ENCODE results near the gene ARL8A.
A peak's percentile ranks its signal among the peaks of the same experiment; 100 is the strongest.
"Not testable (repeated sequence)": the region's sequence is repeated elsewhere in the genome, so short reads cannot be mapped to it uniquely, and the experiment has no call there.

The ARL8A gene

DNA sequence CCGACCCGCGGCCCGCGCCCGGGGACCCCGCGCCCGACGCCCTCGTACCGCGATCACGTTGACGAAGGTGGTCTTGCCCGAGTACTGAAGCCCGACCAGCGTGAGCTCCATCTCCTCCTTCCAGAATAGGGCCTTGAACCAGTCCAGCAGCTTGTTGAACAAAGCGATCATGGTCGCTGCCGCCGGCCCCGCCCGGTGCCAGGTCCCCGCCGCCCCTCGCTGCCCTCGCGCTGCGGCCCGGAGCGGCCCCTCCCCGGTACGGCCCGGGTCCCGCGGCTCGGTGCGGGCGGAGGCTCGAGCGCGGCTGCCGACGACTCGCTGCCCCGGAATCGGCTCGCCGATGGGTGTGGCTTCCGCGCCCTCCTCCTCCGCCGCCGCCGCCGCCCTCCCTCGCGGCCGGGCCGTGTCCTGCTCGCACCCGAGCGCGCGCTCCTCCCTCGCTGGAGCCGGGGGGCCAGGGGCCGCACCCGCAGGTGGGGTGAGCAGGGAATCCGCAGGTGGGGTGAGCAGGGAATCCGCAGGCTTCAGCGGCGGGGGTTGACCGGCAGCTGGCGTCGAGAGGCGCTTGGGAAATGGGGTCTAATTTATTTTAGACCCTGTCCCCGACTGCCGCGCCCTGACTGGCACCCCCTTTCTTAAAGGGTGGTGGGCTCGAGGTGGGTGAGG, at the start of gene ARL8A:
TSS of gene ARL8A (minus strand) at position 336 of the 666 bp plus-strand sequence. CDS start at position 171, 165 bp downstream.
- peaks cover 57% of the 10 kb centered on the region for H3K4me1 Mint-ChIP-seq
- peak; percentile 68 for ATAC-seq
- H3K27me3 Mint-ChIP-seq: no peaks in the 10 kb centered on the region
- H3K4me3 Mint-ChIP-seq: peak within 1 kb of the TSS; percentile 92 to 93
- no peaks in the 10 kb centered on the region for H3K9me3 Mint-ChIP-seq
- peak within 1 kb of the TSS; percentile 94 to 97 for H3K27ac Mint-ChIP-seq
- peak; percentile 68 to 71 for DNase-seq

DNA sequence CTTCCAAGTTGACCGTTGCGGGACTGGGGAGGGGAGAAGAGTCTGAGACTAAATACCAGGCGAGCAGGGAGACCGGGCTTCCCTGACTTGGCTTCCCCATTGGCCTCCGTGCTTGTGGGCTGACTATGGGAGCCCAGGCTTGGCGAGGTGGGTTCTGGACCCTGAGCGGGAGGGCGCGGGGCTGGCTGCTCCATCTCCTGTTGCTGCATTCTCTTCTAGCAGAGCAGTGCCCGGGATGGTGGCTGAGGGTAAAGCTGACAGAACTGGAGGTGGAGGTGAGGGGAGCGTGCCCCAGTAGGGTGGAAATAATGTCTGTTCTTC, 49.8 kb upstream of the ARL8A start:
- Mint-ChIP-seq H3K4me3 (peak overlapping the region in 1 of 2 donors; percentile 29), H3K9me3 (no peaks in the 10 kb centered on the region), H3K27ac (no peak overlapping the region), H3K4me1 (peaks cover 26% of the 10 kb centered on the region), H3K27me3 (peaks cover 59% of the 10 kb centered on the region)
- no peak for ATAC-seq
- no peak for DNase-seq

DNA sequence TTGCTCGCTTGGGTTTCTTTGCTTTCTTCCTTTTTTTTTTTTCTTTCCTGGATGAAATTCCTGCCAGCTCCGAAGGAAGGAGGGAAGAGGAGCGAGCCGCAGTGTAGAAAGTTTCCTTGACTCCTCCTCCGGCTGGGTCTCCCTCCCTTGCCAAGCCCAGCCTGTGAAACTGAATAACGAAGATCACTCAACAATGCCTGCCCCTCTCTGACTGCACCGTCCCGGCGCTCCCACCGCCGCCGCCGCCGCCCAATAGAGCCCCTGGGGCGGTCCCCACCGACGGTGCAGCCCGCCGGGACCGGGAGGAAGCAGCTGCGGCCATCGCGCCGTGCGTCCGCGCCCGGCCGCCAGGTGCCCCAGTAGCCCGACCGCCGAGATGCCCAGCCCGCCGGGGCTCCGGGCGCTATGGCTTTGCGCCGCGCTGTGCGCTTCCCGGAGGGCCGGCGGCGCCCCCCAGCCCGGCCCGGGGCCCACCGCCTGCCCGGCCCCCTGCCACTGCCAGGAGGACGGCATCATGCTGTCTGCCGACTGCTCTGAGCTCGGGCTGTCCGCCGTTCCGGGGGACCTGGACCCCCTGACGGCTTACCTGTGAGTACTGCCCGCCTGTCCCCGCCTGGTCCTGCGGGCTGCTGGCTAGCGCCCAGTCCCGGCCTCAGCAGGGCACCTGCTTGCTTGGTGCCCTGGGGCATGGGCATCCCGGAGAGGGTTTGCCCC, 49.2 kb upstream of the ARL8A start, which contains the start of gene LGR6:
TSS of gene LGR6 (plus strand) at position 186 of the 714 bp plus-strand sequence. CDS start at position 377, 191 bp downstream.
- Mint-ChIP-seq H3K27me3 (peaks cover 54% of the 10 kb centered on the region), H3K27ac (no peak within 1 kb of the TSS), H3K4me1 (peaks cover 21% of the 10 kb centered on the region), H3K9me3 (no peaks in the 10 kb centered on the region), H3K4me3 (peak within 1 kb of the TSS in 1 of 2 donors; percentile 73)
- DNase-seq (no peak), ATAC-seq (peak; percentile 18)

DNA sequence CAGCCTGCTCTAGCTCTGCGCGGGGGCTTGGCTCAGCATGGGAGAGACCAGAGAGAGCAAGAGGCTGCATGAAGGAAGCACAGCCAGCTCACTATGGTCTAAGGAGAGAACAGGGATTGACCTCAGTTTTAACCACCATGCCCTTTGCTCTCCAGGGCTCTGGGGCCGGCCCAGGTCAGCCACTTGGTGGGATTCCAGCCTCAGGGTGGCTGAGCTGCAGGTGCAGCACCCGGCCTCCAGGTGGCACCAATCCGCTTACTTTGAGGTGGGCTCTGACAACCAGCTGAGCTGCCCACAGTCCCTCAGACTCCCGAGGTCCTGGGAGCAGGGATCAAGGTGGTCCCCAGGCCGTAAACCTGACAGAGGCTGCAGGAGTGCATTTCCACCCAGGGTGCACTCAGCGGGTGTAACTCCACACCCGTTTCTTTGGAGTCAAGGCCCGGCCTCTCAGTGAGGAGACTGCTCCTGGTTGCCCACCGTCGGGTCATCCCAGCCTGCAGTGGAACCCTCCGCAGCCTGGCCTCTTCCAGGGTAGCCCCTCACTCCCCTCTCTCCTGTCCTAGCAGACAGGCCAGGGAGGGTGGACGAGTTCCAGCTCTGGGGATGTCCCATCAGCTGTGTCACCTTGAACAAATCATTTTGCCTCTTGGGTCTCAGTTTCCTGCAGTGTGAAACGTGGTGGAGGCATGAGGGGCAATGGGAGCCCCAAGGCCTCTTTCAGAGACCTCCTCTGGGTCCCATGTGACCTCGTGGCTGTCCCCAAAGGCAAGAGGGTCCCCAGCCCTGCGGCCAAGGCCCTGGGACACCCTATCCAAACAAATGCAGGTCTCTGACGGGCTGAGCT, 48.5 kb upstream of the ARL8A start:
- H3K4me3 Mint-ChIP-seq: peak overlapping the region in 1 of 2 donors; percentile 73
- H3K4me1 Mint-ChIP-seq: peaks cover 15% of the 10 kb centered on the region
- peaks cover 48% of the 10 kb centered on the region for H3K27me3 Mint-ChIP-seq
- H3K9me3 Mint-ChIP-seq: no peaks in the 10 kb centered on the region
- ATAC-seq: peak; percentile 40
- peak; percentile 59 for DNase-seq
- H3K27ac Mint-ChIP-seq: no peak overlapping the region

DNA sequence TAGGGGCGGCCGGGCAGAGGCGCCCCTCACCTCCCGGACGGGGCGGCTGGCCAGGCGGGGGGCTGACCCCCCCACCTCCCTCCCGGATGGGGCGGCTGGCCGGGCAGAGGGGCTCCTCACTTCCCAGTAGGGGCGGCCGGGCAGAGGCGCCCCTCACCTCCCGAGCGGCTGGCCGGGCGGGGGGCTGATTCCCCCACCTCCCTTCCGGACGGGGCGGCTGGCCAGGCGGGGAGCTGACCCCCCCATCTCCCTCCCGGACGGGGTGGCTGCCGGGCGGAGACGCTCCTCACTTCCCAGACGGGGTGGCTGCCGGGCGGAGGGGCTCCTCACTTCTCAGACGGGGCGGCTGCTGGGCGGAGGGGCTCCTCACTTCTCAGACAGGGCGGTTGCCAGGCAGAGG, 46.9 kb upstream of the ARL8A start:
- H3K4me1 Mint-ChIP-seq: peaks cover 20% of the 10 kb centered on the region
- H3K27ac Mint-ChIP-seq, H3K4me3 Mint-ChIP-seq, H3K9me3 Mint-ChIP-seq, DNase-seq, ATAC-seq: not testable (repeated sequence)
- H3K27me3 Mint-ChIP-seq: peaks cover 58% of the 10 kb centered on the region

DNA sequence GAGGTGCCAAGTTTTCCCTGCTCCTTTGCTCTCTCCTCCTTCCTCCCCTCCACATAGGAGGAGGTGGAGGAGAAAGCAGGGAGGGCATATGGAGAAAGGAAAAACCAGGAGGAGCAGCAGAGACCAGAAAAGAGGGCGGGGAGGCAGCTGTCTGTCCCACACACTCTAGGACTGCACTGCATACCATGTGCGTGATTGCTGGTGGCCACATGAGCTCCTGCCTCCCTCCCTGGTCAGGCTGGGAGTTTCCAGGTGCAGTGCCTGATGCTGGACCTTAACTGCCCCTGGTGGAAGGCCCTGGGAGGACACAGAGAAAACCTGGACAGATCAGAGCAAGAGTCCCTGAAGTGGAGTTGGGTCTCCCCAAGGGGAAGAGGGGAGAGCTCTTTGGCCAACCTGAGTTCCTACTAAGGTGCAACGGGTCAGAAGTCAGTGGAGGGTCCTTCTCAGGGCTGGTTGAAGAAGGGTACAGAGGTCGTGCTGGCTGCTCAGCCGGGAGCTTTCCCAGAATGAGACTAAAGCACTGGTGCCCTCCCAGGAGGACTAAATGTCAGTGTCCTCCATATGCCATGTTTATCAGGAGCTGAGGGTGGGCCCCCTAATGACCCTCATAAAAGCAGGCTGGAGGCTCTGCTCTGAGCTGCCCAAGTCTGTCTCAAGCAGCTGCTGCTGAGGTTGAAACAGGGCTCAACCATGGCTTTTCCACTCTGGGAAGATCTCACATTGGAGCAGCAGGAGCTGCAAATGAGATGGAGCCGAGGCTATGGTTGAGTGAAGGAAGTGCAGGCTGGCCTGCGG, 45.6 kb upstream of the ARL8A start:
- H3K27me3 Mint-ChIP-seq: peaks cover 54% of the 10 kb centered on the region
- H3K27ac Mint-ChIP-seq: no peak overlapping the region
- no peaks in the 10 kb centered on the region for H3K9me3 Mint-ChIP-seq
- H3K4me3 Mint-ChIP-seq: no peak overlapping the region
- ATAC-seq (peak; percentile 11), DNase-seq (no peak)
- peaks cover 20% of the 10 kb centered on the region for H3K4me1 Mint-ChIP-seq

DNA sequence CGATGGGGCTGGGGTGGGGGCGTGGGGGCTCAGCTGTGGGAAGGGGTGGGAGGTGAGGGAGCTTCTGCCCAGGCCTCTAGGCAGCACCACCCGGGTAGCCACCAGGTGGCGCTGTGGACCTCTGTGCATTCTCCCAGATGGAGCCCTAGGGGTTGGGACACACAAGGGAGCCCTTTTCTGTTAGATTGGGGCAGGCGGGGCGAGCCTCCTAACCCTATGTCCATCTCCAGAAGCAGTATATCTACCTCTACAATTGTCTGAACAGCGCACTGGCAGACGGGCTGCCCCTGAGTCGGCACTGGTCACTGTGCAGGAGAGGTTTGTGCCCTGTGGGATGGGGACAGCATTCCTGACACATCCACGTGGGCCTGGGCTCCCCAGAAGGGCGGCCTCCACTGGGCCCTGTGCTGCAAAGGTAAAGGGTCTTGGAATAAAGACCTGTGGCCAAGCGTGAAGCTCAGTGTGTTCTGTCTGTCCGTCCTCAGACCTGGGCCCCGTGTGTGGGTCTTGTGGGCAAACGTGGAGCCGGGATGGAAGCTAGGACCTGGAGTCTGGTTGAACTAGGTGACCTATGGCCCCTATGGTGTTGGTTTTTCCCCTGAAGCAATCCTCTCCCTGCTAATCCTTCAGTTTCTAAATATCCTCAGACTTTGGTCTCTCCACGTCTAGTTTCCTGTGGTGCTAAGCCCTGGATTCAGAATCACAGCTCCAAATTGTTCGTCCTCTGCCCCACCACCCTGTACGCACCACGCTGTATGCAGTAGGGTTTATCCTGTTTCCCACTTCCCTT, 44.7 kb upstream of the ARL8A start:
- Mint-ChIP-seq H3K27me3 (peaks cover 54% of the 10 kb centered on the region), H3K4me1 (peaks cover 25% of the 10 kb centered on the region), H3K9me3 (no peaks in the 10 kb centered on the region), H3K27ac (no peak overlapping the region), H3K4me3 (no peak overlapping the region)
- DNase-seq (peak; percentile 73 to 74), ATAC-seq (peak; percentile 75)

DNA sequence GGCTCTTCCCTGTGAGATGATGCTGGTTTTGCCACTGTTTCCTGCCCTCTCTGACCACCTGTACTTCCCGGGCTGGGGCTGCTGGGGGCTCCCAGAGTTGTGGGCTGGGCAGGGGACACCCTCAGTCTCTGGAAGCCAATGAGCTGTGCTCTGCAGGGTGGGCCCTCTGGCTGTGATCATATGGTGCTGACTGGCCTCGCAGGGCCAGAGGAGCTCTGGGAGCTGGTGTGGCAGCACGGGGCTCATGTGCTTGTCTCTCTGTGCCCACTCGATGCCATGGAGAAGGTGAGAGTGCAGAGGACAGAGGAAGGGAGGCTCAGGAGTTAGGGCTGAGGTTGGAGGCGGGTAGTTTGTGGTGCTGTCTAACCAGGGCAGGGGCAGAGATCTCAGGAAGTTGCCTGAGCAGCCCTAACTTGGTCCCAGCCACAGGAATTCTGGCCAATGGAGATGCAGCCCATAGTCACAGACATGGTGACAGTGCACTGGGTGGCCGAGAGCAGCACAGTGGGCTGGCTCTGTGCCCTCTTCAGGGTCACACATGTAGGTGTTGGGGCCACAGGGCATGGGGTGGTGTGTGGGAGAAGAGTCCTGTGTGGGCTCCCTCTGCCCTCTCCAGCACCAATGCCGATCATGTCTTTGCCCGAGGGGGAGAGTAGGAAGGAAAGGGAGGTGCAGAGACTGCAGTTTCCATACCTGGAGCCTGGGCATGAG, 43.3 kb upstream of the ARL8A start:
- Mint-ChIP-seq H3K4me3 (no peak overlapping the region), H3K27me3 (peaks cover 43% of the 10 kb centered on the region), H3K4me1 (peaks cover 26% of the 10 kb centered on the region), H3K27ac (no peak overlapping the region), H3K9me3 (no peaks in the 10 kb centered on the region)
- ATAC-seq (no peak), DNase-seq (no peak)

DNA sequence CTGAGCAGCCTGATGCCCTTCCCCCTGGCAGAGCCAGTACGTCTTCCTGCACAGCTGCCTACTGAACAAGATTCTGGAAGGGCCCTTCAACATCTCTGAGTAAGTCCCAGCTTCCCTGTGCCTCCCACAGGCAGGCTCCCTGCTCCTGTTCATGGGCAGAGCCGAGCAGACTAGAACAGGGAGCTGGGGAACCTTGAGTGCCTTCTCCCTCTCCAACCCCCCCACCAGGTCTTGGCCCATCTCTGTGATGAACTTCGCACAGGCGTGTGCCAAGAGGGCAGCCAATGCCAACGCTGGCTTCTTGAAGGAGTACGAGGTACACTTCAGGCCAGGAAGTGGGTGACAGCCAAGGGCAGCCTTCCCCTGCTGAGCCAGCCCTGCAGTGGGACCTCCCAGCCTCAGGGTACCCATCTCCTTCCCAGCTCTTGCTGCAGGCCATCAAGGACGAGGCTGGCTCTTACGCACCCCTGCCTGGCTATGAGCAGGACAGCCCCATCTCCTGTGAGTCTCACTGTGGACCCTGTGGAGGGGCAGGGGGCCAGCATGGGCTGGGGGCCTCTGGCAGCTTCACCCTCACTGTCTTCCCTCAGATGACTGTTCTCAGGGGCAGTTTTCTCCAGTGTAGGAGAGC, 42.6 kb upstream of the ARL8A start:
- Mint-ChIP-seq H3K27me3 (peaks cover 36% of the 10 kb centered on the region), H3K27ac (peak overlapping the region in 1 of 2 donors; percentile 29), H3K9me3 (no peaks in the 10 kb centered on the region), H3K4me1 (peaks cover 30% of the 10 kb centered on the region), H3K4me3 (no peak overlapping the region)
- no peak for DNase-seq
- no peak for ATAC-seq

DNA sequence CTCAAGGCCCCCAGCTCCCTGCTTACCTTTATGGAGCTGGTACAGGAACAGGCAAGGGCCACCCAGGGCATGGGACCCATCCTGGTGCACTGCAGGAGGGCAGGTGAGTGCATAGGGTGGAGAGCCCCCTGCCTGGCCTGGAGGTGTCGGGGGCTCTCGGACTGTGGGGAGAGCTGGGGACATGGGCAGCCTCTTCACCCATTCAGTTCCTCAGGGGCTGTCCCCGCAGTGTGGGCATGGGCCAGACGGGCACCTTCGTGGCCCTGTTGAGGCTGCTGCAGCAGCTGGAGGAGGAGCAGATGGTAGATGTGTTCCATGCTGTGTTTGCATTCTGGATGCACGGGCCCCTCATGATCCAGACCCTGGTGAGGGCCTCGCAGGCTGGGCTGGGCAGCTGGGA, 41.8 kb upstream of the ARL8A start:
- DNase-seq: no peak
- Mint-ChIP-seq H3K4me3 (no peak overlapping the region), H3K27me3 (peaks cover 36% of the 10 kb centered on the region), H3K27ac (peak overlapping the region in 1 of 2 donors; percentile 74), H3K9me3 (no peaks in the 10 kb centered on the region), H3K4me1 (peaks cover 30% of the 10 kb centered on the region)
- no peak for ATAC-seq

DNA sequence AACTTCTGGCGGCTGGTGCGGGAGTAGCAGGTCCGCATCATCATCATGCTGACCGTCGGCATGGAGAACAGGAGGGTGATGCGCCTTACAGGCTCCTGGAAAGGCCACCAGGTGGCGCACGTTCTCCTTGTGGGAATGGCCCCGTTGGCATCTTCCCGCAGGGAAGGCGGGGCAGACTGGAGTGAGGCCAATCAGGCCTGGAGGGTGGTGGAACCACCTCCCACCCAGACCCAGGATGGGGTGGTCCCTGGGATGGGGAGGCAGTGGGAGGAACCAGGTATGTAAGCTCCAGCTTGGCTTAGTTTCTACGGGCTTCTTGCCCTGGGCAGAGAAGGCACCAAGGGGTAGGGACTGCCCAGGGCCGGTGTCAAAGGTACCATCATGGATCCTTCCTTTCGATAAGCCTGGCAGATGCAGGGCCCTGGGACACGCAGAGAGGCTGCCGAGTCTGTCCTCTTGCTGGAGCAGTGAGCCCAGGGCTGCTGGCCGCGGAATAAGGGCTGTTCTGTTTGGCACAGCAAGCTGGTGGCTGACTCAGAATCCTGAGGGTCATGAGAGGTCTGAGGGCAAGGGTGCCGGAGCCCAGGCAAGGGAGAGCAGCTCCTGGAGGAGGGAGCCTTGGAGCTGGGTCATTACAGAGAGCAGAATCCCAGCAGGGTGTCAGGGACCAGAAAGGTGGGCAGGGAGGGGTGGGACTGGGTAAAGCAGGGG, 40.4 kb upstream of the ARL8A start:
- ATAC-seq: peak; percentile 68
- H3K9me3 Mint-ChIP-seq: no peaks in the 10 kb centered on the region
- H3K4me1 Mint-ChIP-seq: peaks cover 36% of the 10 kb centered on the region

DNA sequence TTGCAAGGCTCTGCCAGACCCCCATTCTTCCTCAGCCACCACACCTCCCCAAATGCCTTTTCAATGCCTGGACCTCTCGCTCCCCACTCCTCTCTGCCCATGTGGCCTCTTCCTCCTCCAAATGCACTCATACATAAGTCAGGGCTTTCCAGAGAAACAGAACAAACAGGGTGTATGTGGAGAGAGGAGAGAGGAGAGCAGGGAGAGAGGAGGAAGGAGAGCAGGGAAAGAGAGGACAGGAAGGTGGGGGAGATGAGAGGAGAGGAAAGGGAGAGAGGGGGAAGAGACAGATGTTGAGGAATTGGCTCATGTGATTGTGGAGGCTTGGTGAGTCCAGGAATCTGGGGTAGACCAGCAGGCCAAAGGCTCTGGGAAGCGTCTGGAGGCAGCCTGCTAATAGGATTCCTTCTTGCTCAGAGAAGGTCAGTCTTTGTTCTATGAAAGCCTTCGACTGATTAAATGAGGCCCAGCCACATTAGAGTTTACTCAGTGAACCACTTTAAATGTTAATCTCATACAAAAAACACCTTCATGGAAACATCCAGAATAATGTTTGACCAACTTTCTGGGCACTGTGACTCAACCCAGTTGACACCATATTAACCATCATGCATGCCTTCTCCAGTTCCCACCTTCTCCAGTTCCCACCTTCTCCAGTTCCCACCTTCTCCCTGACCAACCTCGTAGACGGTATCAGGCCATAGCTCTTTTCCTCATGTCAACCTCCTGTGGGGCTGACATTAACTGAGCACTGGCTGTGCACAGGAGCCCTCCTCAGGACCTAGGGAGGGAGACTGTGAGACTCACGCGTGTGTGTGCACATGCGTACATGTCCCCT, 37.7 kb upstream of the ARL8A start:
- H3K27me3 Mint-ChIP-seq: peaks cover 26% of the 10 kb centered on the region
- H3K4me1 Mint-ChIP-seq: peaks cover 35% of the 10 kb centered on the region
- H3K27ac Mint-ChIP-seq: no peak overlapping the region
- ATAC-seq (no peak), DNase-seq (no peak)
- no peaks in the 10 kb centered on the region for H3K9me3 Mint-ChIP-seq
- H3K4me3 Mint-ChIP-seq: no peak overlapping the region

More for the DNA sequence above, 40.4 kb upstream of the ARL8A start:
- H3K4me3 Mint-ChIP-seq: peak overlapping the region in 1 of 2 donors; percentile 21
- H3K27ac Mint-ChIP-seq: no peak overlapping the region
- peak; percentile 58 to 71 for DNase-seq
- H3K27me3 Mint-ChIP-seq: peaks cover 36% of the 10 kb centered on the region
